HUDEP-2 (cell line): Measurements from ENCODE around the gene CRBN.

Experiments
- DNase-seq, 76 experiments: peaks; one replicate each; lab custom pipeline; 2025; ENCODE audit not compliant: unreplicated experiment in 76 of 76; lab: John Stamatoyannopoulos, UW

Gene CRBN

DNA sequence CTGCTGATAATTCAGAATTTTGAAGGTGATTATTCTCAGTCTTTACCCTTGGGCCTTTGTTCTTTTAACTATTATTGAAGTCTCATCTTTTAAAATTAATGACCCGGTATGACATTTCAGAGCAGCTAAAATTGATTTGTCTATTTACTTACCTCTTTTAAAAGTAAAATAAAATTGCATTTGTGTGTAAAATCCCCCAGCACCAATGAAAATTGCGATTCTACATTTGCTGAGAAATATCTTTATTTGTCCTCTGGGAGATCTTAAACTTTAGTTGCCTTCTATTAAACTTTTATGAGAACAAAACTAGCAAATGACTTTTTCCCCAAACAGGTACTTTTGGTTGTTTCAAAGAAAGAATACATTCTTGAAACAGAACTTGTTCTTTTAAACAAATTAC lies 61.8 kb downstream of the CRBN start:
- DNase-seq = no peak

DNA sequence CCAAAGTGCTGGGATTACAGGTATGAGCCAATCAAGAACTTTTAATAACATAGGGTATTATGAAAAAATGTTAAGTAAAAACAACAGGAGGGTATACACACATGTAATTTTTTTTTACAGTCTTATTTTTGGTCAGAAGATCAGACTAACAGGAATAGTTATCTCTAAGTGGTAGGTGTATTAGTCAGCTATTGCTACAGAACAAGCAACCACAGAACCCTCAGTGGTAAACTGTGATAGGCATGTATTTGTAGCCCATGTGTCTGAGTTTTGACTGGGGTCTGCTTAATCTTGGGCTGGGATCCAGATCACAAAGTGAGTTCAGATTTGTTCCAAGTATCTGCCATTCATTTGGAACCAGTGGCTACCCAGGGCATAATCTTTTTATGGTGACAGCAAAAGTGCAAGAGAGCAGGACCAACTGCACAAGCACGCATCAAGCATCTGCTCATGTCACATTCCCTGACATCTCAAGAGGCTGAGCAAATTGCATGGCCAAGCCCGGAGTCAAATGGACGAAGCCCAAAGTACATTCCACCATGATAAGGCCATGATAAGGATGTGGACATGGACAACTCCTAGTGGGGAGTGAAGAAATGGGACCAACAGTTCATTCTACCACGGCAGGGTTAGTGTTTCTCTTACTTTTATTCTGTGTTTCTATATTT lies 66.3 kb downstream of the CRBN start:
- no peak for DNase-seq

DNA sequence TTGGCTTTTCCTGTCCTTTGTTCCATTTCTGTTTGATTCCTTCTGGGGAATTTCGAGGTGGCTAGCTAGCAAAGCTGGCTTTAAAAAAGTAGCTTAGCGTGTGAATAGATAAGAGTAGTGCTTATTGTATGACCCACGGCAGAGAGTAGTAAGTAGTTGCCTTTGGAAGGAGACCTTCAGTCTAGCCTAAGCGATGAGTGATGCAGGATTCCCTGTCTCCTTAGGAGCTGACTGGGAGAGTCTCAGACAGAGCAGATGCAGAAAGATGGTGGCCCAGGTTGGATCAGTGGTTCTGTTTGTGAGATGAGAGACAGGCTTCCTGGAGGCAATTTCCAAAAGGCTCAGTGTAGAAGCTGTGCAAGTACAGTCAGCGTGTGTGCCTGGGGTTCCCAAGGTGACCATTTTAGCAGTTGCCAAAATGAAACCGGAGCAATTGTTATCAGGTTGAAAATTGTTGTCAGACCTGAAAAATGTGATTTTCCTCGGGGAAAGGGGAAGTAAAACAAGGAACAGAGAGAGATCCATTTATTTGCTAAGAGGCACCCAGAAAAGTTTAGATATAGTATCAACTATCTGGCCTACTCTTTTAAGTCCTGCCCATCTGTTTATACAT lies 68.6 kb downstream of the CRBN start:
- DNase-seq = no peak

DNA sequence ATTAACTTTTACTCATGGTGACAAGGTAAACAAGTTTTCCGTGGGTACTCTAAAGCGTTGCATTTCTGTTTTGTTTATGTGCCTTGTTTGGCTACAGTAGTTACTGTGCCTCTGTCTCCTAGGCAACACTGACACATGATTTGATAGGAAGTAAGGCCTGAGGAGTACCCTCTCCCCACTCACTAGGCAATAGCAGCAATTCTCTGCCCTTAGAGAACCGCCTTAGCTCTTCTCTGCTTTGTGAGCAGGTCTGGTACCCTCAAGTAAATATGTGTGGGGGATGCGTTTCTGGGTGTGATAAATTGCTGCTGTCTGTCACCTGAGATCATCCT lies 69.2 kb downstream of the CRBN start, which contains the start of gene IL5RA:
IL5RA (minus strand) TSS at position 76 of the 332 bp plus-strand sequence. CDS start 5,390 bp downstream, outside the sequence.
- DNase-seq = peak in 3 of 76 experiments; percentile 0 to 35 (median 5)

DNA sequence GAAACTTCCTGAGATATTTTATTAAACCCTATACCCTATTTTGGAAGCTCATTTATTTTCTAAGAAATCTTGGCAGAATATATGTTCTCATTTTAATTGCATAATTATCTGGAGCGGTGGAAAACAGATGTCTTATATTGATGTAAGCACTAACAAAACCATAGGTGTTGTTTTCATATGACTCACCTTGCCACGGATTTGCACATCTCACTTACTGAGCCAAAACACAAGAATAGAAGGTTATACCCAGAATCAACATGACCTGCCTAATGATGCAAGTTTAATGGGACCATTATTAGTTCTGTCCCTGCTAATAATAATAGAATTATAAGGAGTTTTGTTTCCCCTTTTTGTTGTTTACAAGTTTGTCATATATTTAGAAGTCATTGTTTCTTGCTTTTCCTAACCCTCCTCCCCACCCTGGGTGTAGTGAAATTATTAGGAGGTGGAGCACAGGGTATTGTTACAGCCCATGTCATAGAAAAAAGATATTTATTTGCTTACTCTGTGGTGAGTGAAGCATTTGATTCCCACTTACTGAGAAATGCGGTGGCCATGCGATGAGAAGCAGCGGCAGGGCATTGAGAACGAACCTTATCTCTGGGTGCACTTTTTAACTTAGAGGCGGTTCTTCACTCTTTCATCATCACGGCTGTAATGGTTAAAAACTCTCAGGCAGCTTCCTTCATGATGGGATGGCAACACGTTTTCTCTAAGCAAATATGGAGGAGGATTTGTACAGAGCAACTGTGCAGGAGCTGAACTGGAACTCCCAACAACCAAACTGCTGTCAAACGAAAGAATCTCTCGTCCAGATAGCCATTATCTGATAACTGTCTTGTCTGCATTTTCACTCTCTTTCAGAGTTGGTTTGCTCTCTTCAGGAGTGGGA lies 69.8 kb downstream of the CRBN start:
- no peak for DNase-seq

DNA sequence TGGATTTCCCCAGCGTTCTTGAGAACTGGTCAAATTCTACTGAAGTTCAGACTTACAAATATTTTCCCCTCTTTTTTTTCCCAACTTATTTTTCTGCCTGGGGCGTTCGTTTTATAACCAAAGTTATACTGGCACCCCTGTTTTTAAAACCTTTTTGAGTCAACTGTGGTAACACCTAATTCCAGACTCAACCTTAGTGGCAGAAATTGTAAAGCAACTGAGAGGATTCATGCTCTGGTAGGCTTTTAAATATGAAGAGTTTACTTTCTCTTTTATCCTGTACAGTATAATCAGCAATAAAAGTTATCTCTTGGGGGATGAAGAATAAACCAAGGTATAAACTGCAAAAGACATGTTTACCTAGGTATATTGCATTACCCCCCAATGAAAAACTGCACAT lies 71.6 kb downstream of the CRBN start:
- DNase-seq = no peak

DNA sequence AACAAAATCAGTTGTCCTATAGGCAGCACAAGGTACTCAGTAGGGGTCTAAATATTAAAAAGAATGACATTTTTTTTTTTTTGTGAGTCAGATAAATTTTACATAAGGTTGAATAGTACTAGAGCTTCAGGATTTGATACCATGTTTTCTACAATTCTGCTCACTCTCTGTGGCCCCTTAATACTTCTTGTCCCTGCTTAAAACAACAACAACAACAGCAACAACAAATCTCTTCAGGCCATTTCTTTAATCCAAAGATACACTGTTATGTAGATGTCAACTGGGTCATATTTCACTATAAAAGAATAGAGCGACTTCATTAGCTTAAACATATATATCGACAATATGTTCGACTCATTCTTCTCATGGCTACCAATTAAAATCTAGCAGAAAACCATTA lies 72.3 kb downstream of the CRBN start:
- DNase-seq = no peak

DNA sequence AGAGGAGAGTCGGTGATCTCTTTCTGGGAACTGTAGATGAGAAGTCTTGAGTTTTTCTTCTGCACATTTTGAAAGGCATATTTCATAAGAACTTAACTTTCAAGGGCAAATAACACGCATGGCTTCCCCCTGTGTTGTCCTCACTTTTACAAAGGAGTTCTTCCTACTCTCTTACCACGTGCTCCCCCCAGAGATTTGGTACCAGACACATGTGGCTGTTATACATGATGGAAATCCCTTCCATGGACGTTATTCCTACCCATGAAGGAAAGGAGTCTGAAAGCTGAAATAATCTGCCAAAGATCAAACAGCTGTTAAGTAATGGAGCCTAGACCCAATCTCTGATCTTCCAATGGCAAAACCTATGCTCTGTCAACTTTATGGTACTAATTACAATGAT lies 73.7 kb downstream of the CRBN start:
- no peak for DNase-seq

DNA sequence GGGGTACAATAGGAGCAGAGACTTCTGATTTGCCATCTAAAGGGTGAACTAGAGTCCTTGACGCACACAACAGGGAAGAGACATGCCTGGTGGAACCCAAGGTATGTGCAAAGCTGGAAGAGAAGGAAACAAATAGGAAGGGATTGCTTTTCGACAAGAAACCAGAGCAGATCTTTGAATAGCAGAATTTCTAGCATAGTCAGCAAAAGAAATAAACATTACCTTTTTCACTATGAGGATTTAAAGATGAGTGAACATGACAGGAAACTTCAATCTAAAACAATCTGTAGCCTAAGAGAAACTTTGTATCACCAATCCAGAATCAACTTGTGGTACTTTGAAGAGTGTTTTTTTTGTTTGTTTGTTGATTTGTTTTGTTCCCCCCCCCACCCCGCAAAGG lies 74.2 kb downstream of the CRBN start:
- no peak for DNase-seq

DNA sequence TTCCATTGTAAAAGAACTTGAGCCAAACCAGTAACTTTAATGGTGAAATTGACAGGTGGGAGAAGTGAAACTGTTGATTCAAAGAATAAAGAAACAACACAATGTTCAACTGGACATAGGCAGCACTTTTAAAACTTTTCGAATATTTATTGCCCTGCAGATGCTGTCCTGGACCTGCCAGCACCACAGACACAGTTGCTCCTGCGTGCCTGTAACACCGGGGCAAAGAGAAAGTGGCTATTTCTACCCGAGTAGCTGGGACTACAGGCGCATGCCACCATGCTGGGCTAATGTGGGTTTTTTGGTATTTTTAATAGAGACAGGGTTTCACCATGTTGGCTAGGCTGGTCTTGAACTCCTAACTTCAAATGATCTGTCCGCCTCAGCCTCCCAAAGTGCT lies 76.7 kb downstream of the CRBN start:
- DNase-seq = no peak

DNA sequence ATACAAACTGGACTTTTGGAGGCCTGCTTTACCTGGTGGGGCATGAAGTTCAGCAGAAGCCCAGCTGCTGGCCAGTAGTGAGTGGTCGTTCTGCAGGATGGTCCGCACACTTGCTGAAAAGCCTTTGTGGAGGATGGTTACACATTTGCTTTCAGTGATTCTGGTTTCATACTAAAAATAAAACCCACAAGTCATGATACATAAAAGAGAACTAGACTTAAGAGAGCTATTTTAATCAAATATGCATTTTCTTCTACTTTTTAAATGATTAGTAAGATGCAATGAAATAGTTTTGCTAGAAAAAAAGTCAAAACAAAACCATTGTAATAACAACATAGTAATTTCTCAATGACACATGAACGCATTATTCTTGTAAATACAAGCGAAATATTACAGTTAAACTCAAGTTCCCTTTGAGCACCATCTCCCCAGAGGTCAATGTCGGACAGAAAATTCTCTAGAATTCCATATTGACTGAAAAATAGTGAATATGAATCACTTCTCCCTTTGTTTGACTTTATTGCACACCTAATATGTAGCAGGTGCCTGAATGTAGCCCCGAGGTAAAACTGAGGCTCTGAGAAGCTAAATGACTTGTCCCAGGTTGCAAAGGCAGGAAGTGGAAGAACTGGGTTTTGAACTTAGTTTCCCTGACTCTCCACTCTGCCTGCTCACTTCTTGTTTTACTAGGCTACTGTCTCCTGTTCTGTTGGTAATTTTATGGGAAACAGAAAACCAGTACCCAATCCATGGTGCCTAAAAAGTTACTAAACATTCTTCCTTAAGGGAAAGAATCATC lies 77.6 kb downstream of the CRBN start:
- no peak for DNase-seq
